ENCODE results near the gene MAN1C1. TPM values are rescaled to one million over a fixed set of nuclear protein-coding genes. Genes with fewer than 3 reads are reported as not detected.

MAN1C1 gene
- total and polyA plus RNA-seq, 2 donors (not counting 1 experiment from before 2014, with no cell fraction given): 17.7 to 51.4 TPM

DNA sequence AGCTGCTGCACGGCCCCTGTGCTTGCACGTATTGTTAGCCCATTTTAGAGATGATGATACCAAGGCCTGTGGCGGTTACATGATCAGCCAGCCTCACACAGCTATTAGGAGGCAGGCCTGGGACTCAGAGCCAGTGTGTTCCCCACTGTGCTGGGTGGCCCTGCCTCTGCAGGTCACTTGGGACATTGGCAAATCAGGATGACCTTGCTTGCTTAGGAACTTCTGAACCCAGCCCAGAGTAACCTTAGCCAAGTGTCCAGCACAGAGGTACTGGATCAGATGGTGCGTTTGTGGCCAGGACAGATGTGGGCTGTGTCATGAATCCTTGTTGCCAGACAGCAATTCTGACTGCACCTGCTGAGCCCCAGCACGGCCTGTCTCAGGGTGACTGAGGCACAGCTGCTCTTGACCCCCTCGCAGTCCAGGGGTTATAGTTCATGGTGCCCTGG lies 45.0 kb upstream of the MAN1C1 start:
- no peak overlapping the region for H2AFZ ChIP-seq (ENCODE audit: low read length)
- H4K20me1 ChIP-seq (ENCODE audit: control insufficient read depth, extremely low read depth, insufficient read depth, low read length): no peaks in the 10 kb centered on the region
- H3K9ac ChIP-seq (ENCODE audit: insufficient read depth, low read length): no peak overlapping the region
- H3K79me2 ChIP-seq (ENCODE audit: control insufficient read depth, insufficient read depth, low read length): no peaks in the 10 kb centered on the region
- H3K4me1 ChIP-seq (ENCODE audit: control insufficient read depth, extremely low read depth, insufficient read depth, low read length): peaks cover 26% of the 10 kb centered on the region
- H3K27me3 ChIP-seq (ENCODE audit: control insufficient read depth, insufficient read depth, low read length): no peaks in the 10 kb centered on the region
- H3K9me3 ChIP-seq (ENCODE audit: control insufficient read depth, insufficient read depth, low read depth, low read length): no peaks in the 10 kb centered on the region
- no peak overlapping the region for H3K4me3 ChIP-seq (replicated peaks in 1 of 4; ENCODE audit: control extremely low read depth in 1 of 4, insufficient read depth in 1 of 4, low read depth in 3 of 4, low read length in 4 of 4)
- no peak overlapping the region for H3K4me2 ChIP-seq (ENCODE audit: extremely low read depth, insufficient read depth, low read length)
- H3K36me3 ChIP-seq (ENCODE audit: control insufficient read depth, insufficient read depth, low read length): no peaks in the 10 kb centered on the region
- DNase-seq (ENCODE audit: low read depth in 2 of 2): no peak
- no peak overlapping the region for H3K27ac ChIP-seq (ENCODE audit: insufficient read depth, low read length)
- no peak for TF ChIP-seq EZH2 (IDR thresholded peaks at IDR 0.05; ENCODE audit: low read length, missing control alignments)
- no peak for TF ChIP-seq CTCF (conservative IDR thresholded peaks at IDR 0.05 in 1 of 2, IDR thresholded peaks at IDR 0.05 in 1 of 2; ENCODE audit: low read depth in 1 of 2, low read length in 2 of 2)

- Histone ChIP-seq H3K27me3 (ENCODE audit: control insufficient read depth, insufficient read depth, low read length) (no peaks in the 10 kb centered on the region), H3K4me1 (ENCODE audit: control insufficient read depth, extremely low read depth, insufficient read depth, low read length) (peaks cover 20% of the 10 kb centered on the region), H3K36me3 (ENCODE audit: control insufficient read depth, insufficient read depth, low read length) (no peaks in the 10 kb centered on the region), H3K27ac (ENCODE audit: insufficient read depth, low read length) (no peak overlapping the region), H3K4me3 (replicated peaks in 1 of 4; ENCODE audit: control extremely low read depth in 1 of 4, insufficient read depth in 1 of 4, low read depth in 3 of 4, low read length in 4 of 4) (no peak overlapping the region), H3K9me3 (ENCODE audit: control insufficient read depth, insufficient read depth, low read depth, low read length) (no peaks in the 10 kb centered on the region), H3K9ac (ENCODE audit: insufficient read depth, low read length) (no peak overlapping the region), H4K20me1 (ENCODE audit: control insufficient read depth, extremely low read depth, insufficient read depth, low read length) (no peaks in the 10 kb centered on the region), H3K4me2 (ENCODE audit: extremely low read depth, insufficient read depth, low read length) (no peak overlapping the region), H3K79me2 (ENCODE audit: control insufficient read depth, insufficient read depth, low read length) (no peaks in the 10 kb centered on the region), H2AFZ (ENCODE audit: low read length) (no peak overlapping the region)
- no peak for DNase-seq (ENCODE audit: low read depth in 2 of 2)
- TF ChIP-seq EZH2 (IDR thresholded peaks at IDR 0.05; ENCODE audit: low read length, missing control alignments) (no peak), CTCF (conservative IDR thresholded peaks at IDR 0.05 in 1 of 2, IDR thresholded peaks at IDR 0.05 in 1 of 2; ENCODE audit: low read depth in 1 of 2, low read length in 2 of 2) (no peak)
These were observed 44.5 kb upstream of the MAN1C1 start for GRCh38 chr1:25572107-25572506.

- H3K36me3 ChIP-seq (ENCODE audit: control insufficient read depth, insufficient read depth, low read length): no peaks in the 10 kb centered on the region
- H3K4me3 ChIP-seq (replicated peaks in 1 of 4; ENCODE audit: control extremely low read depth in 1 of 4, insufficient read depth in 1 of 4, low read depth in 3 of 4, low read length in 4 of 4): no peak overlapping the region
- no peaks in the 10 kb centered on the region for H3K27me3 ChIP-seq (ENCODE audit: control insufficient read depth, insufficient read depth, low read length)
- no peak overlapping the region for H3K27ac ChIP-seq (ENCODE audit: insufficient read depth, low read length)
- peak; percentile 40 to 44 for DNase-seq (ENCODE audit: low read depth in 2 of 2)
- no peak overlapping the region for H2AFZ ChIP-seq (ENCODE audit: low read length)
- TF ChIP-seq EZH2 (IDR thresholded peaks at IDR 0.05; ENCODE audit: low read length, missing control alignments) (no peak), CTCF (conservative IDR thresholded peaks at IDR 0.05 in 1 of 2, IDR thresholded peaks at IDR 0.05 in 1 of 2; ENCODE audit: low read depth in 1 of 2, low read length in 2 of 2) (peak; percentile 65 to 90)
- H4K20me1 ChIP-seq (ENCODE audit: control insufficient read depth, extremely low read depth, insufficient read depth, low read length): no peaks in the 10 kb centered on the region
- no peaks in the 10 kb centered on the region for H3K79me2 ChIP-seq (ENCODE audit: control insufficient read depth, insufficient read depth, low read length)
- no peak overlapping the region for H3K9ac ChIP-seq (ENCODE audit: insufficient read depth, low read length)
- H3K9me3 ChIP-seq (ENCODE audit: control insufficient read depth, insufficient read depth, low read depth, low read length): no peaks in the 10 kb centered on the region
- H3K4me2 ChIP-seq (ENCODE audit: extremely low read depth, insufficient read depth, low read length): no peak overlapping the region
- H3K4me1 ChIP-seq (ENCODE audit: control insufficient read depth, extremely low read depth, insufficient read depth, low read length): peaks cover 12% of the 10 kb centered on the region
These were observed 43.6 kb upstream of the MAN1C1 start for GRCh38 chr1:25572708-25573590.

Measured in fibroblast of lung (primary cell).